GM12872 (cell line): Measurements from ENCODE around the gene CBFA2T2.

ENCODE experiments used
- CTCF ChIP-seq: IDR thresholded peaks from 3 replicates; pipeline ENCODE4 v1.5.1; 2011; ENCODE audit warnings: low read depth, mild to moderate bottlenecking, low read length, moderate library complexity; ENCODE audit not compliant: insufficient read depth

Gene CBFA2T2

DNA sequence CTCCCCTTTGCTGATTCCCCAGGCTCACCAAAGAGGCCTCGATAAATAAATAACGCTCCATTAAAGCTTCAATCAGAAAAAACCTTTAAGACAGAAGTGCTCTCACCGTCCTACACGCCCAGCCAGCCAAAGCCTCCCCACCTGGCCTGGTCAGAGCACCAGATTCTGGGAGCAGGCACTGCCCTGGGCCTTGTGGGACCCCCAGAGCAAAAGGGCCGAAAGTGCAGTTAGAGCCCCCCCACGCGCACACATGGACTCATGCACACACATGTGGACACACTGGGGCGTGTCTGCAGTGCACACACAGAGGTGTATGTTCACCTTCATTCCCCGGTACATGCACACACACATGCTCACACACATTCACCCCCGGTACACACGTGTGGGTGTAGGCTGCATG lies 186.2 kb downstream of the CBFA2T2 start:
- TF ChIP-seq CTCF, result no peak

DNA sequence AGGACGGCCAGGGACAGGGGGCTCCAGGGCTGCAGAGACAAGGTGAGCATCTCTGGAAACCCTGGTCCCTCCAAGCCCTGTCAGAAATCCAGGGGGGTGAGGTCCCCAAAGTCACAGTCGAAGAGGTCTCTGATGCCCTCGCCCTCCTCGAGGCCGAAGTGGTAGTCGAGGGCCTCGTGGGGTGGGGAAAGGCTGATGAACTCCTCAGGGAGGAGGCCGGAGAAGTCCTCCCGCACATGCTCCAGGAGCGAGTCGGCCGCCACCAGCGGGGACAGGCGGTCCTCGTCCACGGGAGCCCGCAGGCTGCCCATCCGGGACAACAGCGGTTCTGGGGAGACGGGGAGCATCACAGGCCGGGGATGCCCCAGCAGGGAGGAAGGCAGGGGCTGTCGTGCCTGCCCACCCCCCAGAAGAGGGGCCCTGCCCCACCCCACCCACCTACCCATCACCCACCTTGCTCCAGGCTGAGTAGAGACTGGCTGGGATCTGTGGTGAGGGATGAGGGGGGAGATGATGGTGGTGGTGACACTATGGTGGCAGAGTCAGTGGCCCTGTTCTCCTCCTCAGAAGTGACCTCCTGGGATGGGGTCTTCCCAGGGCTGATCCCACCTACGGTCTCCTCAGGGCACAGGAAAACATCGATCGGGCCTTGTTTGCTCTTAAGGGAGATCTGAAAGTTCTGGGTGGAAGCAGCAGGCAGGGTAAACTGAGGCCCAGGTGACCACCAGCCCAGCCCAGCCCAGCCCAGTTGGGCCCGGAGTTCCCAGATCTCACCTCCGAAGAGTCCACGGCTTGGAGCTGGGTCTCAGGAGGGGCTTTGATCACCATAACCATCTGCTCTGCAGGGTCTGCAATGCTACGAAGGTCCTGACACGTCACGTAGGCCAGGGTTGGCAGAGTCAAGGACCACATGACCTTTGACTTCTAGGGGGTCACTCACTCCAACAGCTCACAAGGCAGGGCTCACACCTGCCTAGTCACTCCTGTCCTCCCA lies 187.1 kb downstream of the CBFA2T2 start:
- TF ChIP-seq CTCF, result no peak

DNA sequence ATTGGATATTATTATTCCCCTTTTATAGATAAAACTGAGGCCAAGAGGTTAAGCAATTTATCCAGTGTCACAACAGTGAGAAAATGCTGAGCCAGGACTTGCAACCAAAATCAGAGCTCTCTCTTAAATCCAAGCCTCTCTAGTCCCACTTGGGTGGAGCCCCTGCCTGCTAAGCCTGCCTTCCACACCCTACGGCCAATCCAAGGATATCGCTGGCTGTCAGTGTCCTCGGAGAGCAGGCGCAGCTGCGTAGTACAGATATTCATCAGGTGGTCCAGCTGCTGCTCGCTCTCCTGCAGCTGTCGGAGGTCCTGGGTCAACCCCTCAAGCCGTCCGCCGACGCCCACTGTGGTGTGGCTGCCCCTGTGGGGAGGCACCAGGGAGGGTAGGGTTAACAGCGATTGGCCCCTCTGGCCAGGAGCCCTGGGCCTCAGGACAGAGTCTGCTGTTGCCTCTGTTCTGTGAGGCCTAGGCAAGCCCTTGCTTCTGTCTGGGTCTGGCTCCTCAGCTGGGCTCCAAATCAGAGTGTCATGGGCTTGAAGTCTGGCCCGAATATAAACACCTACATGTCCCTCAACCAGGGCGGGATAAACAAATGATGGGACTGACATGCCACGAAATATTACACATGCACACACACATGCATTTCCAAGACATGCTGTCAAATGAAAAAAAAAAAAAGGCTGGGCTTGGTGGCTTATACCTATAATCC lies 188.3 kb downstream of the CBFA2T2 start:
- no peak for TF ChIP-seq CTCF

DNA sequence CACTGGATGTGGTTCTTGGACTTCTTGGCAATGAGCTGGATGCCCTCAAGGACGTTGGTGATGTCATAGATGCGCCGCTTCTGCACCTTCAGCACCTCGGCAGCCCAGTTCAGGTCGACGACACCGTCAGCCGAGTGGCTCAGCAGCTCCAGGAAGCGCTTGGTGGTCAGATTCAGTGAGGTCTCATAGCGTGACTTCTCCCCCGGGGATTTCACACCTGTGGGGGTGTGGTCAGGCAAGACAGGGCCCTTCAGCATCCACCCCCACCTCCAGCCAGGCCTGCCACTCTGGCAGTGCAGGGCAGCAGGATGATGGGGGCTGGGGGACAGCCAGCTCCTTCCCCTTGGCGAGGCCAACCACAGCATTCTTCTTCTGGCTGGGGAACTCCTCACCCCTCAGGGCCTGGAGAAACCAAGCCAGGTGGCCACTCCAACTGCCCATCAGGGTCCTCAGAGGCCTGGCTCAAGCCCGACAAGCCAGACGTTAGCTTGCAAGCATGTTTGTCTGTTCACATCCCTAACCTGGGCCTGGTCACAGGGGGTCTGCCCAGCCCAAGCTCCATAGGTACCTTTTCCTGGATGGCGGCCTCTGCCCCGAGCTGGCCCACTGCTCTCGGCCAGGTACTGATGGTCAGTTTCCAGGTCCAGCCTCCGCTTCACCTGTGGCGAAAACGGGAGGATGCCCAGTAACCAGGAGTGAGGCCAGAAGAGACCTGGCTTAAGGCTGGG lies 190.0 kb downstream of the CBFA2T2 start:
- TF ChIP-seq CTCF, result no peak

DNA sequence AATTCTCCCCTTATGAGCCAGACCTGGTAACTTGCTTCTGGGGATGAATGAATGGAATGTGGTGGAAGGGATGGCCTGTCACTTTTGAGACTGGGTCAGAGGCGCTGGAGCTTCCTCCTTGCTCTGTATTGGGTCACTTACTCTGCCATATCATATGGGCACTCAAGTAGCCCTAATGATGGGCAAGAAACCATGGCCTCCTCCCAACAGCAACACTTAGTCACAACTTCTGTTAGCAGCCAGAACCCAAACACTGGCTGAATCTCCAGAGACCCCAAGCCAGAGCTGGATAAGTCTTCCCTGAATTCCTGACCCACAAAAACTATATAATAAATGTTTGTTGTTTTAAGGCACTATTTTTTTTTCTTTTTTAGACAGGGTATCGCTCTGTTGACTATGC lies 190.8 kb downstream of the CBFA2T2 start:
- no peak for TF ChIP-seq CTCF

GRCh38 chr20:33681288-33681687 lies 191.4 kb downstream of the CBFA2T2 start:
- TF ChIP-seq CTCF, result no peak
